ENCODE data around the gene NLRX1.

GRCh38 chr11:119229288-119229672, 60.8 kb downstream of the NLRX1 start:
- TF ChIP-seq EGR1 (IDR thresholded peaks at IDR 0.05; ENCODE audit: low read depth) (no peak), CTCF (IDR thresholded peaks at IDR 0.05 in 2 of 3, conservative IDR thresholded peaks at IDR 0.05 in 1 of 3; ENCODE audit: borderline replicate concordance in 1 of 3, insufficient read depth in 1 of 3, low read depth in 2 of 3, low read length in 2 of 3) (no peak)

Data from HCT116 (cell line).